Fibroblast of mammary gland (primary cell): Measurements from ENCODE around the gene DDA1.

Experiments
- DNase-seq: peaks from one replicate; pipeline ENCODE4 v3.0.0-alpha.2; 2010; ENCODE audit warnings: low read depth
- H3K4me3 ChIP-seq: 2 replicates; pipeline ENCODE4 v1.5.1; 2011; ENCODE audit warnings: low read depth, mild to moderate bottlenecking, low read length, moderate library complexity; ENCODE audit not compliant: control insufficient read depth
- CTCF ChIP-seq: conservative IDR thresholded peaks from 2 replicates; pipeline ENCODE4 v1.5.1; 2011; ENCODE audit warnings: low read depth, low read length, inconsistent platforms; ENCODE audit not compliant: control insufficient read depth, insufficient read depth

DDA1 gene

GRCh38 chr19:17314007-17314593 lies 4.7 kb downstream of the DDA1 start:
- no peak for DNase-seq
- H3K4me3 ChIP-seq: no peak overlapping the region
- TF ChIP-seq CTCF: no peak

GRCh38 chr19:17318966-17319365 lies 9.6 kb downstream of the DDA1 start:
- DNase-seq: no peak
- no peak for TF ChIP-seq CTCF
- H3K4me3 ChIP-seq: no peak overlapping the region

GRCh38 chr19:17319473-17320238 lies 10.3 kb downstream of the DDA1 start:
- no peak for DNase-seq
- no peak overlapping the region for H3K4me3 ChIP-seq
- no peak for TF ChIP-seq CTCF

- TF ChIP-seq CTCF: no peak
- no peak overlapping the region for H3K4me3 ChIP-seq
- no peak for DNase-seq
Observed at GRCh38 chr19:17320435-17320834, 11.1 kb downstream of the DDA1 start.

- H3K4me3 ChIP-seq: no peak overlapping the region
- no peak for DNase-seq
- no peak for TF ChIP-seq CTCF
Observed at GRCh38 chr19:17321655-17322489, 12.5 kb downstream of the DDA1 start.

GRCh38 chr19:17322854-17323253 lies 13.5 kb downstream of the DDA1 start:
- no peak for DNase-seq
- no peak overlapping the region for H3K4me3 ChIP-seq
- no peak for TF ChIP-seq CTCF
